Islet of Langerhans (tissue), 1 donor: ENCODE measurements around the gene ANKS1A.
"Not testable (repeated sequence)": the region's sequence is repeated elsewhere in the genome, so short reads cannot be mapped to it uniquely, and the experiment has no call there.

Source experiments
- FAIRE-seq: peaks from one replicate; lab custom pipeline; 2011; peaks lifted over from hg19 to GRCh38; lab: Jason Lieb, UNC

The ANKS1A gene

GRCh38 chr6:34999153-34999552 is 110.1 kb downstream of the ANKS1A start:
- not testable (repeated sequence) for FAIRE-seq

GRCh38 chr6:34999962-35000361 is 110.9 kb downstream of the ANKS1A start:
- not testable (repeated sequence) for FAIRE-seq

GRCh38 chr6:35001349-35001748 is 112.3 kb downstream of the ANKS1A start:
- FAIRE-seq, result not testable (repeated sequence)

- FAIRE-seq, result not testable (repeated sequence)
These were observed 115.0 kb downstream of the ANKS1A start for GRCh38 chr6:35003886-35004530.

- FAIRE-seq, result no peak
These were observed 118.0 kb downstream of the ANKS1A start for GRCh38 chr6:35007016-35007415.

- FAIRE-seq, result no peak
These were observed 119.8 kb downstream of the ANKS1A start for GRCh38 chr6:35008858-35009257.

GRCh38 chr6:35011096-35012041 is 122.3 kb downstream of the ANKS1A start:
- no peak for FAIRE-seq

GRCh38 chr6:35013701-35014100 is 124.6 kb downstream of the ANKS1A start:
- FAIRE-seq, result no peak

GRCh38 chr6:35014341-35014740 is 125.3 kb downstream of the ANKS1A start:
- FAIRE-seq, result no peak

GRCh38 chr6:35014786-35015185 is 125.7 kb downstream of the ANKS1A start:
- no peak for FAIRE-seq

GRCh38 chr6:35015476-35015875 is 126.4 kb downstream of the ANKS1A start:
- no peak for FAIRE-seq

- FAIRE-seq, result no peak
These were observed 126.9 kb downstream of the ANKS1A start for GRCh38 chr6:35015996-35016395.

GRCh38 chr6:35016502-35017321 is 127.7 kb downstream of the ANKS1A start:
- no peak for FAIRE-seq

- no peak for FAIRE-seq
These were observed 128.5 kb downstream of the ANKS1A start for GRCh38 chr6:35017411-35018181.

- no peak for FAIRE-seq
These were observed 129.1 kb downstream of the ANKS1A start for GRCh38 chr6:35018182-35018519.

- no peak for FAIRE-seq
These were observed 129.7 kb downstream of the ANKS1A start for GRCh38 chr6:35018746-35019145.

GRCh38 chr6:35019171-35019570 is 130.1 kb downstream of the ANKS1A start:
- no peak for FAIRE-seq

- no peak for FAIRE-seq
These were observed 130.8 kb downstream of the ANKS1A start for GRCh38 chr6:35019831-35020230.

GRCh38 chr6:35021004-35021403 is 131.9 kb downstream of the ANKS1A start:
- FAIRE-seq, result no peak

- FAIRE-seq, result no peak
These were observed 134.3 kb downstream of the ANKS1A start for GRCh38 chr6:35023091-35024000.

GRCh38 chr6:35024551-35025054 is 135.5 kb downstream of the ANKS1A start:
- FAIRE-seq, result no peak
